ENCODE results near the gene MAK. TPM values are rescaled to one million over a fixed set of nuclear protein-coding genes. Genes with fewer than 3 reads are reported as not detected.

The MAK gene
- total RNA-seq, 5 donors from 2014 or later (not counting 1 experiment from before 2014, with no cell fraction given), result 0.19 to 0.26 (median 0.23) TPM; not detected in 2

DNA sequence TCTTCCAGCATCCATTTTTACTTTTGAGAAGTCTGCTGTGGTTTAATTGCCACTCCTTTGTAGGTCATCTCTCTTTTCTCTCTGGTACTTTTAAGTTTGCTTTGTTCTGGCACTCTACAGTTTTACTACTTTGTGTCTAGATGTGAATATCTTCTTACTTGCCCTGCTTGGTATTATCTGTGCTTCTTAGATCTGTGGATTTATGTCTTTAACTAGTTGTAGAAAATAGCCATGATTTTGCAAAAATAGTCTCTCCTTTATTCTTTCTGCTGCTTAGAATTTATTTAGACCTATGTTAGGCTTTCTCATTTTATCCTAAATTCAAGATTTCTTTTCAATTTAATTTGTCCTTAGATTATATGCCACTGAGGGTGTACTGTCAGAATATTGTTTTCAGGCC lies 5.2 kb upstream of the MAK start:
- Histone ChIP-seq H3K9me3 (no peaks in the 10 kb centered on the region), H3K36me3 (ENCODE audit: control insufficient read depth in 2 of 2, extremely low read depth in 1 of 2, insufficient read depth in 1 of 2, low read length in 1 of 2) (no peaks in the 10 kb centered on the region), H3K4me1 (ENCODE audit: control insufficient read depth in 1 of 2, extremely low read depth in 1 of 2, insufficient read depth in 2 of 2, low read length in 2 of 2) (peaks cover 3 to 5% of the 10 kb centered on the region in 2 experiments), H3K27me3 (replicated peaks in 1 of 2; ENCODE audit: control insufficient read depth in 2 of 2, extremely low read depth in 1 of 2, insufficient read depth in 2 of 2, low read length in 1 of 2) (peaks cover 0 to 26% of the 10 kb centered on the region in 2 experiments), H3K27ac (ENCODE audit: low read length) (no peak overlapping the region), H3K4me3 (ENCODE audit: control insufficient read depth in 1 of 2, extremely low read depth in 1 of 2, low read length in 1 of 2) (no peak overlapping the region)
- DNase-seq (no peak), ATAC-seq (replicated peaks in 1 of 4) (no peak)
- peaks cover 6 to 8% (median 8%) of the 10 kb centered on the region in 3 donors for H3K4me1 Mint-ChIP-seq
- peaks cover 31 to 45% of the 10 kb centered on the region in 2 donors for H3K27me3 Mint-ChIP-seq
- no peak overlapping the region for H3K27ac Mint-ChIP-seq
- no peaks in the 10 kb centered on the region for H3K36me3 Mint-ChIP-seq
- POLR2A ChIA-PET, result no interaction called here
- CTCF ChIA-PET, result no interaction called here
- H3K4me3 Mint-ChIP-seq, result no peak overlapping the region
- H3K9me3 Mint-ChIP-seq, result peaks cover 0 to 4% (median 0%) of the 10 kb centered on the region in 3 donors

GRCh38 chr6:10838794-10839333 lies 525 bp upstream of the MAK start:
- no peaks in the 10 kb centered on the region for H3K9me3 ChIP-seq
- peaks cover 0 to 4% (median 0%) of the 10 kb centered on the region in 3 donors for H3K9me3 Mint-ChIP-seq
- H3K27ac Mint-ChIP-seq, result peak overlapping the region in 1 of 2 donors; percentile 54
- WGBS (ENCODE audit: insufficient coverage), result 18% methylated on average over 6 of the region's 8 CpGs
- peak overlapping the region; percentile 74 to 78 (median 76) for H3K4me3 Mint-ChIP-seq
- H3K27ac ChIP-seq (ENCODE audit: low read length), result no peak overlapping the region
- peaks cover 19 to 23% (median 20%) of the 10 kb centered on the region in 3 donors for H3K4me1 Mint-ChIP-seq
- H3K36me3 Mint-ChIP-seq, result no peaks in the 10 kb centered on the region
- peak in 2 of 4 experiments; percentile 12 to 23 for ATAC-seq (replicated peaks in 1 of 4)
- H3K4me1 ChIP-seq (ENCODE audit: control insufficient read depth in 1 of 2, extremely low read depth in 1 of 2, insufficient read depth in 2 of 2, low read length in 2 of 2), result peaks cover 12 to 15% of the 10 kb centered on the region in 2 experiments
- H3K27me3 Mint-ChIP-seq, result peaks cover 56 to 71% of the 10 kb centered on the region in 2 donors
- no peaks in the 10 kb centered on the region for H3K36me3 ChIP-seq (ENCODE audit: control insufficient read depth in 2 of 2, extremely low read depth in 1 of 2, insufficient read depth in 1 of 2, low read length in 1 of 2)
- ChIA-PET POLR2A (no interaction called here), CTCF (no interaction called here)
- H3K4me3 ChIP-seq (ENCODE audit: control insufficient read depth in 1 of 2, extremely low read depth in 1 of 2, low read length in 1 of 2), result peak overlapping the region; percentile 55 to 58
- H3K27me3 ChIP-seq (replicated peaks in 1 of 2; ENCODE audit: control insufficient read depth in 2 of 2, extremely low read depth in 1 of 2, insufficient read depth in 2 of 2, low read length in 1 of 2), result peaks cover 7 to 46% of the 10 kb centered on the region in 2 experiments
- DNase-seq, result peak in 1 of 35 experiments; percentile 12

- Mint-ChIP-seq H3K36me3 (no peaks in the 10 kb centered on the region), H3K4me3 (peak overlapping the region; percentile 74 to 78 (median 76)), H3K4me1 (peaks cover 19 to 23% (median 20%) of the 10 kb centered on the region in 3 donors), H3K9me3 (no peaks in the 10 kb centered on the region), H3K27me3 (peaks cover 51 to 66% of the 10 kb centered on the region in 2 donors), H3K27ac (no peak overlapping the region)
- Histone ChIP-seq H3K36me3 (ENCODE audit: control insufficient read depth in 2 of 2, extremely low read depth in 1 of 2, insufficient read depth in 1 of 2, low read length in 1 of 2) (no peaks in the 10 kb centered on the region), H3K4me1 (ENCODE audit: control insufficient read depth in 1 of 2, extremely low read depth in 1 of 2, insufficient read depth in 2 of 2, low read length in 2 of 2) (peaks cover 12 to 15% of the 10 kb centered on the region in 2 experiments), H3K27ac (ENCODE audit: low read length) (no peak overlapping the region), H3K27me3 (replicated peaks in 1 of 2; ENCODE audit: control insufficient read depth in 2 of 2, extremely low read depth in 1 of 2, insufficient read depth in 2 of 2, low read length in 1 of 2) (peaks cover 7 to 46% of the 10 kb centered on the region in 2 experiments), H3K9me3 (no peaks in the 10 kb centered on the region), H3K4me3 (ENCODE audit: control insufficient read depth in 1 of 2, extremely low read depth in 1 of 2, low read length in 1 of 2) (peak overlapping the region; percentile 55 to 58)
- DNase-seq (peak in 9 of 35 experiments; percentile 1 to 47 (median 6)), ATAC-seq (replicated peaks in 1 of 4) (peak in 1 of 4 experiments; percentile 5)
- WGBS (ENCODE audit: insufficient coverage), result 0% methylated on average over 19 of the region's 22 CpGs
- CTCF ChIA-PET, result no interaction called here
- POLR2A ChIA-PET, result interaction anchor here in 1 of 2 donors (1.0 kb wide), 1 partner anchor 91 kb away, joined by 3 read pairs; no protein-coding TSS in a partner anchor
These were observed 731 bp downstream of the MAK start for GRCh38 chr6:10837622-10837994.

DNA sequence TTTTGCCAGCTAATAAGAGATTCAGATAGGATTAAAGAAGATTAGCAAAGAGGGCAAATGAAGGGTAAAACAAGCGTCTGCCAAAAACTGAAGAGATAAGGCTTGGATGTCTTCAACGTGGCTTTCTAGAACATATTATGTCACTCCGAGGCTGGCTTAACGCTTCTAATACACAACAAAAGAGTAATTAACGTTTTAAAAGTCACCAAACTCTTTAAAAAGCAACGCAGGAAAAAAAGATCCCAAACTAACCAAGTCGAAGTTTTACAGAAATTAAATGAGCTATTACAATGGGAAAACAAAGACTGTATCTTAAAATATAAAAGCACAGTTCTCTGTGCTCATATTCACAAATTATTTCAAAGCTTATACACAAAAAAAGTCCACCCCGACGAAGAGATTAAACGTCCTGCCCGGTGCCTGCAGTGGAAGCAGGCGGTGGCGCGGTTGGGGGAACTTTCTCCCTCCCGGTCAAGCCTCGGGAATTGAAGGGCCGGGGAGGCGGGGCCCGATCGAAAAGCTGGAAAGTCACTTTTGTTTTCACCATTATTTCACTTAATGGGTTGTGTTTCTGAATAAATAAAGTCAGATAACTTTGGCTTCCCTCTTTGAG lies 1.2 kb downstream of the MAK start:
- peaks cover 51 to 64% of the 10 kb centered on the region in 2 donors for H3K27me3 Mint-ChIP-seq
- peak overlapping the region; percentile 56 to 76 (median 74) for H3K4me3 Mint-ChIP-seq
- peaks cover 19 to 23% (median 20%) of the 10 kb centered on the region in 3 donors for H3K4me1 Mint-ChIP-seq
- Histone ChIP-seq H3K4me3 (ENCODE audit: control insufficient read depth in 1 of 2, extremely low read depth in 1 of 2, low read length in 1 of 2) (peak overlapping the region; percentile 55 to 58), H3K27ac (ENCODE audit: low read length) (no peak overlapping the region), H3K36me3 (ENCODE audit: control insufficient read depth in 2 of 2, extremely low read depth in 1 of 2, insufficient read depth in 1 of 2, low read length in 1 of 2) (no peaks in the 10 kb centered on the region), H3K4me1 (ENCODE audit: control insufficient read depth in 1 of 2, extremely low read depth in 1 of 2, insufficient read depth in 2 of 2, low read length in 2 of 2) (peaks cover 12 to 15% of the 10 kb centered on the region in 2 experiments), H3K27me3 (replicated peaks in 1 of 2; ENCODE audit: control insufficient read depth in 2 of 2, extremely low read depth in 1 of 2, insufficient read depth in 2 of 2, low read length in 1 of 2) (peaks cover 7 to 44% of the 10 kb centered on the region in 2 experiments), H3K9me3 (no peaks in the 10 kb centered on the region)
- no peaks in the 10 kb centered on the region for H3K9me3 Mint-ChIP-seq
- H3K36me3 Mint-ChIP-seq, result no peaks in the 10 kb centered on the region
- ATAC-seq (replicated peaks in 1 of 4) (no peak), DNase-seq (peak in 4 of 35 experiments; percentile 2 to 22 (median 6))
- CTCF ChIA-PET, result no interaction called here
- POLR2A ChIA-PET, result interaction anchor here in 1 of 2 donors (1.0 kb wide), 1 partner anchor 90 kb away, joined by 3 read pairs; no protein-coding TSS in a partner anchor
- no peak overlapping the region for H3K27ac Mint-ChIP-seq
- no CpG with 5 or more reads among the region's 20 CpGs for WGBS (ENCODE audit: insufficient coverage)

- Mint-ChIP-seq H3K4me3 (no peak overlapping the region), H3K36me3 (peaks cover 3% of the 10 kb centered on the region), H3K9me3 (no peaks in the 10 kb centered on the region), H3K27ac (no peak overlapping the region), H3K27me3 (peaks cover 35 to 45% of the 10 kb centered on the region in 2 donors), H3K4me1 (peaks cover 19 to 23% (median 20%) of the 10 kb centered on the region in 3 donors)
- H3K4me3 ChIP-seq (ENCODE audit: control insufficient read depth in 1 of 2, extremely low read depth in 1 of 2, low read length in 1 of 2), result no peak overlapping the region
- H3K27me3 ChIP-seq (replicated peaks in 1 of 2; ENCODE audit: control insufficient read depth in 2 of 2, extremely low read depth in 1 of 2, insufficient read depth in 2 of 2, low read length in 1 of 2), result peaks cover 7 to 35% of the 10 kb centered on the region in 2 experiments
- peaks cover 12 to 15% of the 10 kb centered on the region in 2 experiments for H3K4me1 ChIP-seq (ENCODE audit: control insufficient read depth in 1 of 2, extremely low read depth in 1 of 2, insufficient read depth in 2 of 2, low read length in 2 of 2)
- H3K9me3 ChIP-seq, result no peaks in the 10 kb centered on the region
- ChIA-PET POLR2A (interaction anchor here in 1 of 2 donors (0.6 kb wide), 1 partner anchor 89 kb away, joined by 3 read pairs; no protein-coding TSS in a partner anchor), CTCF (no interaction called here)
- no peak for ATAC-seq (replicated peaks in 1 of 4)
- no peak overlapping the region for H3K27ac ChIP-seq (ENCODE audit: low read length)
- WGBS (ENCODE audit: insufficient coverage), result 97% methylated on average over 6 of the region's 11 CpGs
- no peaks in the 10 kb centered on the region for H3K36me3 ChIP-seq (ENCODE audit: control insufficient read depth in 2 of 2, extremely low read depth in 1 of 2, insufficient read depth in 1 of 2, low read length in 1 of 2)
- DNase-seq, result no peak
These were observed 3.5 kb downstream of the MAK start for GRCh38 chr6:10834823-10835222.

- no CpG with 5 or more reads among the region's 2 CpGs for WGBS (ENCODE audit: insufficient coverage)
- Mint-ChIP-seq H3K27ac (no peak overlapping the region), H3K9me3 (no peaks in the 10 kb centered on the region), H3K4me1 (no peaks in the 10 kb centered on the region), H3K36me3 (peaks cover 8% of the 10 kb centered on the region), H3K4me3 (no peak overlapping the region), H3K27me3 (peaks cover 12 to 16% of the 10 kb centered on the region in 2 donors)
- CTCF ChIA-PET, result no interaction called here
- H3K27ac ChIP-seq (ENCODE audit: low read length), result no peak overlapping the region
- H3K9me3 ChIP-seq, result no peaks in the 10 kb centered on the region
- H3K4me3 ChIP-seq (ENCODE audit: control insufficient read depth in 1 of 2, extremely low read depth in 1 of 2, low read length in 1 of 2), result no peak overlapping the region
- H3K4me1 ChIP-seq (ENCODE audit: control insufficient read depth in 1 of 2, extremely low read depth in 1 of 2, insufficient read depth in 2 of 2, low read length in 2 of 2), result no peaks in the 10 kb centered on the region
- POLR2A ChIA-PET, result no interaction called here
- H3K36me3 ChIP-seq (ENCODE audit: control insufficient read depth in 2 of 2, extremely low read depth in 1 of 2, insufficient read depth in 1 of 2, low read length in 1 of 2), result no peaks in the 10 kb centered on the region
- no peak for ATAC-seq (replicated peaks in 1 of 4)
- DNase-seq, result no peak
- peaks cover 4 to 13% of the 10 kb centered on the region in 2 experiments for H3K27me3 ChIP-seq (replicated peaks in 1 of 2; ENCODE audit: control insufficient read depth in 2 of 2, extremely low read depth in 1 of 2, insufficient read depth in 2 of 2, low read length in 1 of 2)
These were observed 6.7 kb downstream of the MAK start for GRCh38 chr6:10831609-10832008.
